HL-60 (cell line): Measurements from ENCODE around the gene MS4A4E.

ENCODE experiments used
- CTCF ChIP-seq: IDR thresholded peaks from one replicate; pipeline ENCODE4 v1.5.1; 2011; ENCODE audit warnings: low read length, control low read depth, inconsistent platforms; ENCODE audit not compliant: insufficient read depth
- GABPA ChIP-seq: IDR thresholded peaks from 2 replicates; pipeline ENCODE4 v1.6.1; 2012; ENCODE audit warnings: low read depth
- POLR2AphosphoS5 ChIP-seq: IDR thresholded peaks from 2 replicates; pipeline ENCODE4 v1.6.1; 2012; ENCODE audit warnings: low read depth

GRCh38 chr11:60183591-60184205, 59.2 kb downstream of the MS4A4E start:
- no peak for TF ChIP-seq CTCF
- no peak for TF ChIP-seq GABPA
- no peak for TF ChIP-seq POLR2AphosphoS5
